ENCODE data around the gene HES4. TPM values are rescaled to one million over a fixed set of nuclear protein-coding genes. Genes with fewer than 3 reads are reported as not detected.
"Not testable (repeated sequence)": the region's sequence is repeated elsewhere in the genome, so short reads cannot be mapped to it uniquely, and the experiment has no call there.

HES4 gene
- total RNA-seq, 1 experiment from 2014 or later: 18.5 TPM

GRCh38 chr1:1033009-1033587 is 33.2 kb upstream of the HES4 start:
- Histone ChIP-seq H3K36me3 (ENCODE audit: insufficient read depth, low read length, poor library complexity, severe bottlenecking) (no peaks in the 10 kb centered on the region), H3K27me3 (replicated peaks; ENCODE audit: insufficient read depth, low read depth, low read length, poor library complexity) (no peaks in the 10 kb centered on the region), H3K4me3 (ENCODE audit: low read depth, low read length, poor library complexity, severe bottlenecking) (peak overlapping the region; percentile 48), H3K27ac (ENCODE audit: low read depth, low read length, poor library complexity, severe bottlenecking) (peak overlapping the region; percentile 50), H3K9me3 (ENCODE audit: low read depth, low read length, poor library complexity, severe bottlenecking) (no peaks in the 10 kb centered on the region), H3K4me1 (ENCODE audit: insufficient read depth, low read length, poor library complexity, severe bottlenecking) (peaks cover 20% of the 10 kb centered on the region)
- intact Hi-C loops (cut with micrococcal nuclease; ENCODE audit: unreplicated experiment): loop anchor here (10.0 kb wide), 1 partner anchor 82 kb away; the partner anchor contains the start of gene C1orf159
- TF ChIP-seq CTCF (conservative IDR thresholded peaks at IDR 0.05; ENCODE audit: low read depth, low read length) (peak; percentile 83), EZH2 (IDR thresholded peaks at IDR 0.05; ENCODE audit: borderline replicate concordance, low read depth, low read length, poor library complexity, severe bottlenecking) (no peak)
- no TSS peak for BruUV-seq (replicated peaks)
- ChIA-PET CTCF (interaction anchor here (0.6 to 1.0 kb wide), 2 partner anchors 13 to 83 kb away, joined by 3 to 7 read pairs; partner anchors contain the start of genes AGRN and C1orf159), POLR2A (ENCODE audit: low non-redundant PET) (no interaction called here)
- peak; percentile 96 for DNase-seq (ENCODE audit: low spot score)

GRCh38 chr1:1032424-1032823 is 32.5 kb upstream of the HES4 start:
- Histone ChIP-seq H3K9me3 (ENCODE audit: low read depth, low read length, poor library complexity, severe bottlenecking) (no peaks in the 10 kb centered on the region), H3K4me1 (ENCODE audit: insufficient read depth, low read length, poor library complexity, severe bottlenecking) (peaks cover 25% of the 10 kb centered on the region), H3K36me3 (ENCODE audit: insufficient read depth, low read length, poor library complexity, severe bottlenecking) (peaks cover 4% of the 10 kb centered on the region), H3K27ac (ENCODE audit: low read depth, low read length, poor library complexity, severe bottlenecking) (peak overlapping the region; percentile 50), H3K4me3 (ENCODE audit: low read depth, low read length, poor library complexity, severe bottlenecking) (peak overlapping the region; percentile 48), H3K27me3 (replicated peaks; ENCODE audit: insufficient read depth, low read depth, low read length, poor library complexity) (no peaks in the 10 kb centered on the region)
- no TSS peak for BruUV-seq (replicated peaks)
- ChIA-PET CTCF (interaction anchor here (1.0 kb wide), 1 partner anchor 13 kb away, joined by 7 read pairs; the partner anchor contains the start of gene AGRN), POLR2A (ENCODE audit: low non-redundant PET) (no interaction called here)
- TF ChIP-seq EZH2 (IDR thresholded peaks at IDR 0.05; ENCODE audit: borderline replicate concordance, low read depth, low read length, poor library complexity, severe bottlenecking) (no peak), CTCF (conservative IDR thresholded peaks at IDR 0.05; ENCODE audit: low read depth, low read length) (no peak)
- no peak for DNase-seq (ENCODE audit: low spot score)
- intact Hi-C loops (cut with micrococcal nuclease; ENCODE audit: unreplicated experiment): loop anchor here (10.0 kb wide), 1 partner anchor 82 kb away; the partner anchor contains the start of gene C1orf159

GRCh38 chr1:1031659-1032235 is 31.9 kb upstream of the HES4 start:
- intact Hi-C loops (cut with micrococcal nuclease; ENCODE audit: unreplicated experiment): loop anchor here (10.0 kb wide), 1 partner anchor 83 kb away; the partner anchor contains the start of gene C1orf159
- Histone ChIP-seq H3K4me1 (ENCODE audit: insufficient read depth, low read length, poor library complexity, severe bottlenecking) (peaks cover 32% of the 10 kb centered on the region), H3K27ac (ENCODE audit: low read depth, low read length, poor library complexity, severe bottlenecking) (peak overlapping the region; percentile 50), H3K36me3 (ENCODE audit: insufficient read depth, low read length, poor library complexity, severe bottlenecking) (peaks cover 7% of the 10 kb centered on the region), H3K4me3 (ENCODE audit: low read depth, low read length, poor library complexity, severe bottlenecking) (no peak overlapping the region), H3K27me3 (replicated peaks; ENCODE audit: insufficient read depth, low read depth, low read length, poor library complexity) (no peaks in the 10 kb centered on the region), H3K9me3 (ENCODE audit: low read depth, low read length, poor library complexity, severe bottlenecking) (no peaks in the 10 kb centered on the region)
- DNase-seq (ENCODE audit: low spot score): no peak
- TF ChIP-seq CTCF (conservative IDR thresholded peaks at IDR 0.05; ENCODE audit: low read depth, low read length) (no peak), EZH2 (IDR thresholded peaks at IDR 0.05; ENCODE audit: borderline replicate concordance, low read depth, low read length, poor library complexity, severe bottlenecking) (no peak)
- POLR2A ChIA-PET (ENCODE audit: low non-redundant PET): no interaction called here
- CTCF ChIA-PET: interaction anchor here (1.0 kb wide), 1 partner anchor 12 kb away, joined by 7 read pairs; the partner anchor contains the start of gene AGRN
- no TSS peak for BruUV-seq (replicated peaks)

GRCh38 chr1:1030867-1031658 is 31.2 kb upstream of the HES4 start:
- H3K9me3 ChIP-seq (ENCODE audit: low read depth, low read length, poor library complexity, severe bottlenecking); H3K36me3 ChIP-seq (ENCODE audit: insufficient read depth, low read length, poor library complexity, severe bottlenecking); H3K27ac ChIP-seq (ENCODE audit: low read depth, low read length, poor library complexity, severe bottlenecking); BruUV-seq (replicated peaks); POLR2A ChIA-PET (ENCODE audit: low non-redundant PET); CTCF ChIA-PET; H3K27me3 ChIP-seq (replicated peaks; ENCODE audit: insufficient read depth, low read depth, low read length, poor library complexity); DNase-seq (ENCODE audit: low spot score); H3K4me3 ChIP-seq (ENCODE audit: low read depth, low read length, poor library complexity, severe bottlenecking): not testable (repeated sequence)
- intact Hi-C loops (cut with micrococcal nuclease; ENCODE audit: unreplicated experiment): loop anchor here (10.0 kb wide), 1 partner anchor 84 kb away; the partner anchor contains the start of gene C1orf159
- H3K4me1 ChIP-seq (ENCODE audit: insufficient read depth, low read length, poor library complexity, severe bottlenecking): peaks cover 39% of the 10 kb centered on the region

Measured in A673 (cell line).